ENCODE data around the gene DPP4. TPM values are rescaled to one million over a fixed set of nuclear protein-coding genes. Genes with fewer than 3 reads are reported as not detected.

Gene DPP4
- total RNA-seq, 1 experiment from 2014 or later = 2.8 TPM

GRCh38 chr2:161981679-161982250 lies 92.2 kb downstream of the DPP4 start:
- no CpG with 5 or more reads among the region's 10 CpGs for WGBS (ENCODE audit: extremely low coverage, insufficient read length, low lambda C conversion rate)
- H2AK5ac ChIP-seq (ENCODE audit: insufficient read length, low read length) = no peak overlapping the region
- TF ChIP-seq CTCF (conservative IDR thresholded peaks at IDR 0.05) = no peak

More at GRCh38 chr2:161981679-161982250, 92.2 kb downstream of the DPP4 start:
- Histone ChIP-seq H4K91ac (ENCODE audit: insufficient read length, low read depth, low read length) (no peak overlapping the region), H3K27ac (ENCODE audit: insufficient read length, low read depth, low read length) (no peak overlapping the region), H3T11ph (ENCODE audit: low read length) (no peak overlapping the region), H4K5ac (ENCODE audit: insufficient read length, low read depth, low read length) (no peak overlapping the region), H2AFZ (ENCODE audit: low read length) (no peak overlapping the region), H2BK15ac (ENCODE audit: low read depth, low read length) (no peak overlapping the region), H3K4me2 (ENCODE audit: insufficient read depth, insufficient read length, low read length) (no peak overlapping the region), H2BK12ac (ENCODE audit: insufficient read length, low read depth, low read length) (no peak overlapping the region), H3K27me3 (ENCODE audit: insufficient read depth, low read length) (no peaks in the 10 kb centered on the region), H3K18ac (ENCODE audit: insufficient read length, low read depth, low read length) (no peak overlapping the region), H4K20me1 (ENCODE audit: control insufficient read depth, insufficient read depth, insufficient read length) (no peaks in the 10 kb centered on the region), H2BK120ac (ENCODE audit: low read depth, low read length, poor library complexity, severe bottlenecking) (no peak overlapping the region), H3K56ac (ENCODE audit: insufficient read length, low read depth, low read length) (no peak overlapping the region), H3K9me3 (ENCODE audit: control insufficient read depth, low read depth, low read length) (no peaks in the 10 kb centered on the region), H3K23ac (ENCODE audit: insufficient read length, low read depth, low read length) (no peak overlapping the region), H3K79me1 (ENCODE audit: insufficient read depth, low read depth, low read length, poor library complexity, severe bottlenecking) (no peaks in the 10 kb centered on the region), H3K79me2 (ENCODE audit: insufficient read depth, low read length) (no peaks in the 10 kb centered on the region), H3K4ac (ENCODE audit: low read depth, low read length) (no peak overlapping the region), H2BK20ac (ENCODE audit: low read depth, low read length, poor library complexity, severe bottlenecking) (no peak overlapping the region), H3K9ac (ENCODE audit: extremely low read depth, insufficient read length, low read length) (no peak overlapping the region), H3K14ac (ENCODE audit: insufficient read depth, low read length) (no peak overlapping the region), H3K4me1 (ENCODE audit: insufficient read depth, low read length) (peaks cover 2% of the 10 kb centered on the region; the same call in 1 of the 2 replicates), H2BK5ac (ENCODE audit: insufficient read length, low read length) (no peak overlapping the region), H4K8ac (replicated peaks; ENCODE audit: insufficient read length, low read depth, low read length) (no peak overlapping the region), H3K23me2 (ENCODE audit: insufficient read length, low read depth, low read length, poor library complexity, severe bottlenecking) (no peaks in the 10 kb centered on the region)
- Mint-ChIP-seq H3K9me3 (no peaks in the 10 kb centered on the region), H3K4me1 (peaks cover 3 to 8% of the 10 kb centered on the region in 2 experiments), H3K27ac (no peak overlapping the region), H3K4me3 (no peak overlapping the region), H3K36me3 (ENCODE audit: insufficient read depth in 1 of 3, low read depth in 3 of 3) (no peaks in the 10 kb centered on the region), H3K27me3 (ENCODE audit: low read depth) (no peaks in the 10 kb centered on the region)
- DNase-seq = no peak

Measured in H9 (cell line).